GM23248 (cell line): ENCODE data around the gene SHC1.

Experiments
- EZH2 ChIP-seq: fragments of 200-600 bp; sonication (generic); IDR thresholded peaks from 2 replicates; pipeline ENCODE4 v1.6.1; 2018; ENCODE audit warnings: antibody characterized with exemption, mild to moderate bottlenecking; ENCODE audit not compliant: insufficient read depth, poor library complexity, severe bottlenecking
- EZH2phosphoT487 ChIP-seq: fragments of 200-600 bp; sonication (generic); IDR thresholded peaks from 2 replicates; pipeline ENCODE4 v1.6.1; 2018; ENCODE audit warnings: antibody characterized with exemption, moderate library complexity, mild to moderate bottlenecking, low read depth; ENCODE audit not compliant: insufficient read depth

- TF ChIP-seq EZH2, result no peak
- no peak for TF ChIP-seq EZH2phosphoT487
Measured at GRCh38 chr1:154925335-154926170, 45.0 kb downstream of the SHC1 start.
